Measurements from ENCODE around the gene CREG2. TPM values are rescaled to one million over a fixed set of nuclear protein-coding genes. Genes with fewer than 3 reads are reported as not detected.

CREG2 gene
- polyA plus RNA-seq, result 4.3 TPM
- long read RNA-seq, donor 1, full-length matches to known transcripts, result 3 of 3 reads
- long read RNA-seq, donor 1, partial matches to known transcripts, result 0 of 3 reads
- long read RNA-seq, donor 1, other reads (novel, unspliced or antisense), result 0 of 3 reads
- long read RNA-seq, donor 2, partial matches to known transcripts, result 0 of 2 reads
- long read RNA-seq, donor 2, other reads (novel, unspliced or antisense), result 0 of 2 reads
- long read RNA-seq, donor 3, result 0 reads
- long read RNA-seq, donor 4, result 0 reads
- long read RNA-seq, donor 5, result 0 reads
- long read RNA-seq, donor 6, partial matches to known transcripts, result 0 of 3 reads
- long read RNA-seq, donor 6, other reads (novel, unspliced or antisense), result 0 of 3 reads
- long read RNA-seq, donor 7, result 0 reads
- long read RNA-seq, donor 8, full-length matches to known transcripts, result 5 of 5 reads
- long read RNA-seq, donor 8, partial matches to known transcripts, result 0 of 5 reads
- long read RNA-seq, donor 8, other reads (novel, unspliced or antisense), result 0 of 5 reads
- long read RNA-seq, donor 9, full-length matches to known transcripts, result 3 of 3 reads
- long read RNA-seq, donor 9, partial matches to known transcripts, result 0 of 3 reads
- long read RNA-seq, donor 9, other reads (novel, unspliced or antisense), result 0 of 3 reads
- long read RNA-seq, donor 10, full-length matches to known transcripts, result 2 of 2 reads
- long read RNA-seq, donor 10, partial matches to known transcripts, result 0 of 2 reads
- long read RNA-seq, donor 10, other reads (novel, unspliced or antisense), result 0 of 2 reads
- long read RNA-seq, donor 11, full-length matches to known transcripts, result 3 of 3 reads
- long read RNA-seq, donor 11, partial matches to known transcripts, result 0 of 3 reads
- long read RNA-seq, donor 11, other reads (novel, unspliced or antisense), result 0 of 3 reads

GRCh38 chr2:101387151-101387834 lies at the start of gene CREG2:
TSS of gene CREG2 (minus strand) at chr2:101387503. CDS start at chr2:101387457, 46 bp downstream.
- Histone ChIP-seq H3K27ac (ENCODE audit: low read length) (no peak within 1 kb of the TSS), H3K27me3 (ENCODE audit: control insufficient read depth, insufficient read depth, low read length) (peaks cover 50% of the 10 kb centered on the region), H3K36me3 (ENCODE audit: control insufficient read depth, insufficient read depth, low read length) (no peaks in the 10 kb centered on the region), H3K4me3 (ENCODE audit: low read length) (peak within 1 kb of the TSS; percentile 48), H3K4me1 (ENCODE audit: control insufficient read depth, insufficient read depth, low read length) (peaks cover 5% of the 10 kb centered on the region), H3K9me3 (ENCODE audit: control insufficient read depth, low read depth, low read length) (no peaks in the 10 kb centered on the region)
- DNase-seq, result peak; percentile 60 to 74
- no CpG with 5 or more reads among the region's 79 CpGs for WGBS (ENCODE audit: insufficient coverage, low lambda C conversion rate)

DNA sequence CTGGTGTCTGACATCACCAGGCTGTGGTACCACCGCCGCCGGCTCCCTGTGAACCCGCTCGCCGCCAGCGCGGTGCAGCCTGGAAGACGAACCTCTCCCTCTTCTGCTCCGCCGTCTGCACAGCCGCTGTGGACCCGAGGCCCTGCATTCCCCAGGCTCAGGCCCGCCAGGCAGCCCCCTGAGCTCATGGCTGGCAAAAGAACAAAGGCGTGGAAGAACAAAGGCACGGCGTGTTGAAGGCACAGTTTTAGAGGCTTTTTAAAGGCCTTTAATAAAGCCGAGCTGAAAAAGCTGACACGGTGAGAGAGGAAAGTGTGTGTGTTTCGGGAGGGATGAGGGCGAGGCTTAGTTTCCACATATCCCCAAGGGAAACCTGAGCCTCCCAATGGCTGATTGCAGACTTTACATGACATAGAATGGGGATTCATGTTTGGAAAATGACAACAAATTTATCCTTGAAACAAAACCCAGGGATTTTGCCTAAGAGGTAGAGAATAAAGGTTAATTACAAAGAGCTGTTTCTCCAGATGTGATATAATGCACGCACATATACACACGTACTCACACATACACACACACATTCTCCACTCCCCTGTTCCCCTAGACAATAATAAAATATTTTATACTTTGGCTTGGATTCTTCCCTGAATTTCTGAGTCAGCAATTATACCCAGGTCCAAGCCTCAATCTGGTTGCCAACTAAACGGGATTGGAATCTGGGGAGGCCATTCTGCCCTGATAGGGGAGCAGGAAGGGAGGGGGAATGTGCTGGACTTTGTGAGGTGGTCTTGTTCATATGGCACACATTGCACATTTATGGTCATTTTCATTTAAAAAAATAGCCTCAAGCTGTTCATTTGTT lies 47.9 kb upstream of the CREG2 start:
- Histone ChIP-seq H3K27ac (ENCODE audit: low read length) (no peak overlapping the region), H3K36me3 (ENCODE audit: control insufficient read depth, insufficient read depth, low read length) (no peaks in the 10 kb centered on the region), H3K27me3 (ENCODE audit: control insufficient read depth, insufficient read depth, low read length) (peaks cover 2% of the 10 kb centered on the region), H3K4me3 (ENCODE audit: low read length) (no peak overlapping the region), H3K4me1 (ENCODE audit: control insufficient read depth, insufficient read depth, low read length) (no peaks in the 10 kb centered on the region), H3K9me3 (ENCODE audit: control insufficient read depth, low read depth, low read length) (no peaks in the 10 kb centered on the region)
- peak in 1 of 2 donors; percentile 29 for DNase-seq
- 88% methylated on average over 2 of the region's 24 CpGs for WGBS (ENCODE audit: insufficient coverage, low lambda C conversion rate)

DNA sequence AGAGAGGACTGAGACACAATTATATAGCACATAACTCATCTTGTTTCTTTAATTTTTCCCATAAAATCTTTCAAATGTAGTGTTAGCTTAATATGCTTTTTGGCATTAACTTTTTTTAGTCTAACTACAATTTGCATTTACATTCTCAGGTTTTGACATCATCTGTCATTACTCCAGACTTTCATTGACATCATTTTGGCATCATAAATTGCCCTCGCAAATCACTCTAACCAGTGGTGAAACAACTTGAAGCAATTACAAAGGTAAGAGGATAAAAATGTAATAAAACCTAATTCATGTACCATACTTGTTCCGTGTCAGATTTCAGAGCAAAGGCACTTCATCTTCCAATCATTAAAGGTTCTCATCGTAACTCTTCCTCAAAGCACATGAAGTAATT lies 46.2 kb upstream of the CREG2 start:
- no peak overlapping the region for H3K4me3 ChIP-seq (ENCODE audit: low read length)
- no peaks in the 10 kb centered on the region for H3K4me1 ChIP-seq (ENCODE audit: control insufficient read depth, insufficient read depth, low read length)
- H3K27ac ChIP-seq (ENCODE audit: low read length), result no peak overlapping the region
- no peaks in the 10 kb centered on the region for H3K36me3 ChIP-seq (ENCODE audit: control insufficient read depth, insufficient read depth, low read length)
- DNase-seq, result no peak
- WGBS (ENCODE audit: insufficient coverage, low lambda C conversion rate), result no CpG with 5 or more reads among the region's 3 CpGs
- H3K9me3 ChIP-seq (ENCODE audit: control insufficient read depth, low read depth, low read length), result no peaks in the 10 kb centered on the region
- peaks cover 2% of the 10 kb centered on the region for H3K27me3 ChIP-seq (ENCODE audit: control insufficient read depth, insufficient read depth, low read length)

GRCh38 chr2:101432411-101433181 lies 45.3 kb upstream of the CREG2 start:
- Histone ChIP-seq H3K4me3 (ENCODE audit: low read length) (no peak overlapping the region), H3K27me3 (ENCODE audit: control insufficient read depth, insufficient read depth, low read length) (peaks cover 2% of the 10 kb centered on the region), H3K9me3 (ENCODE audit: control insufficient read depth, low read depth, low read length) (no peaks in the 10 kb centered on the region), H3K27ac (ENCODE audit: low read length) (no peak overlapping the region), H3K36me3 (ENCODE audit: control insufficient read depth, insufficient read depth, low read length) (no peaks in the 10 kb centered on the region), H3K4me1 (ENCODE audit: control insufficient read depth, insufficient read depth, low read length) (no peaks in the 10 kb centered on the region)
- WGBS (ENCODE audit: insufficient coverage, low lambda C conversion rate), result no CpG with 5 or more reads among the region's 20 CpGs
- DNase-seq, result no peak

DNA sequence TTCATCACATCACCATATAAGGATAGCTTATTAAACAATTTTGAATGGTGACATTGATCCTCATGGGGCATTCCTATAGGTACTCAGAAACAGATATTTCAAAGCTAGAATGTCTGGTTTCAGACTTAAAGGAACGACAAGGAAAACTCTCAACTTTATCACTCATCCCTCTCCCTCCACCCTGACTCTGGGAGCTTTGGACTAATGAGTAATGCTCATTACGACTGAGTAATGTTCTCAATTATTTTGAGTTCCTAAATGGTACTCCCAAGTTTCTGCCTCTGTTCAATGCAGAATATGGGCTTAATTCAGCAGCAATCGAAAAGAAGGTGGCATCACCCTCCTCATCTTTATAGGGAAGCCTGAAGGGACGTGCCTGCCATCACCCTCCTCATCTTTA lies 44.2 kb upstream of the CREG2 start:
- Histone ChIP-seq H3K9me3 (ENCODE audit: control insufficient read depth, low read depth, low read length) (no peaks in the 10 kb centered on the region), H3K27ac (ENCODE audit: low read length) (no peak overlapping the region), H3K4me1 (ENCODE audit: control insufficient read depth, insufficient read depth, low read length) (no peaks in the 10 kb centered on the region), H3K4me3 (ENCODE audit: low read length) (no peak overlapping the region), H3K36me3 (ENCODE audit: control insufficient read depth, insufficient read depth, low read length) (no peaks in the 10 kb centered on the region), H3K27me3 (ENCODE audit: control insufficient read depth, insufficient read depth, low read length) (peaks cover 2% of the 10 kb centered on the region)
- WGBS (ENCODE audit: insufficient coverage, low lambda C conversion rate), result no CpG with 5 or more reads among the region's 4 CpGs
- DNase-seq, result no peak

DNA sequence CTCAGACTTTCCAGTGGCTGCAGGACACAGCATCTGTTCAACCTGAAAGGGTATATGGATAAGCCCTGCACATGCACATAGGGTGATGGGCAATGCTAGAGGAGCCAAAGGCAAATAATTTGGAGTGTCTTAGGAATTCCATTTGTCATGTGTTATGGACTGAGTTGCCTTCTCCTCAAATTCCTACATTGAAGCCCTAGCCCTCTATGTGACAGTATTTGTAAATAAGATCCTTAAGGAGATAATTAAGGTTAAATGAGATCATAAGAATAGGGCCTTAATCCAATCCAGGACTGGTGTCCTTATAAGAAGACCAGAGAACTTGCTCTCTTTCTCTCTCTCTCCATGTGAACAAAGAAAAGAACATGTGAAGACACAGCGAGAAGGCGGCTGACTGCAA lies 42.9 kb upstream of the CREG2 start:
- no peaks in the 10 kb centered on the region for H3K9me3 ChIP-seq (ENCODE audit: control insufficient read depth, low read depth, low read length)
- no peaks in the 10 kb centered on the region for H3K4me1 ChIP-seq (ENCODE audit: control insufficient read depth, insufficient read depth, low read length)
- no peak overlapping the region for H3K4me3 ChIP-seq (ENCODE audit: low read length)
- DNase-seq, result no peak
- no CpG with 5 or more reads among the region's 2 CpGs for WGBS (ENCODE audit: insufficient coverage, low lambda C conversion rate)
- peaks cover 2% of the 10 kb centered on the region for H3K27me3 ChIP-seq (ENCODE audit: control insufficient read depth, insufficient read depth, low read length)
- H3K27ac ChIP-seq (ENCODE audit: low read length), result no peak overlapping the region
- H3K36me3 ChIP-seq (ENCODE audit: control insufficient read depth, insufficient read depth, low read length), result no peaks in the 10 kb centered on the region

- no peaks in the 10 kb centered on the region for H3K9me3 ChIP-seq (ENCODE audit: control insufficient read depth, low read depth, low read length)
- H3K27me3 ChIP-seq (ENCODE audit: control insufficient read depth, insufficient read depth, low read length), result no peaks in the 10 kb centered on the region
- no peak overlapping the region for H3K27ac ChIP-seq (ENCODE audit: low read length)
- no peak for DNase-seq
- no peaks in the 10 kb centered on the region for H3K4me1 ChIP-seq (ENCODE audit: control insufficient read depth, insufficient read depth, low read length)
- no peaks in the 10 kb centered on the region for H3K36me3 ChIP-seq (ENCODE audit: control insufficient read depth, insufficient read depth, low read length)
- WGBS (ENCODE audit: insufficient coverage, low lambda C conversion rate), result no CpG with 5 or more reads among the region's 6 CpGs
- no peak overlapping the region for H3K4me3 ChIP-seq (ENCODE audit: low read length)
Measured at GRCh38 chr2:101429453-101429852, 42.1 kb upstream of the CREG2 start.

GRCh38 chr2:101428422-101429176 lies 41.3 kb upstream of the CREG2 start:
- Histone ChIP-seq H3K4me1 (ENCODE audit: control insufficient read depth, insufficient read depth, low read length) (no peaks in the 10 kb centered on the region), H3K4me3 (ENCODE audit: low read length) (no peak overlapping the region), H3K27me3 (ENCODE audit: control insufficient read depth, insufficient read depth, low read length) (no peaks in the 10 kb centered on the region), H3K9me3 (ENCODE audit: control insufficient read depth, low read depth, low read length) (no peaks in the 10 kb centered on the region), H3K27ac (ENCODE audit: low read length) (no peak overlapping the region), H3K36me3 (ENCODE audit: control insufficient read depth, insufficient read depth, low read length) (no peaks in the 10 kb centered on the region)
- DNase-seq, result no peak
- WGBS (ENCODE audit: insufficient coverage, low lambda C conversion rate), result 86% methylated on average over 4 of the region's 10 CpGs

DNA sequence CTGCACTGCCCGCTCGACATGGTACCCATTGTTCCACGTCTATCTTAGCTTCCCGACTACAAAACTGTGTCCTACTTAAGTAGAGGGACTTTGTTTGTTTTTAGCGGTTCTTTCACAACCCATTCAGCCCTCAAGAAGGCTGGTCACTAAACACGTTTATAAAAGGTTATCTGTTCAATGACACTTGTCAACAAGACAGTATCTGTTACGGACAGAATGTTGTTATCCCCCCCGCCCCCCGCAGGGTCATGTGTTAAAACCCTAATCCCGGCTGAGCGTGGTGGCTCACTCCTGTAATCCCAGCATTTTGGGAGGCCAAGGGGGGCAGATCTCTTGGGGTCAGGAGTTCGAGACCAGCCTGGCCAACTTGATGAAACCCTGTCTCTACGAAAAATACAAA lies 40.4 kb upstream of the CREG2 start:
- Histone ChIP-seq H3K27ac (ENCODE audit: low read length) (no peak overlapping the region), H3K4me1 (ENCODE audit: control insufficient read depth, insufficient read depth, low read length) (no peaks in the 10 kb centered on the region), H3K27me3 (ENCODE audit: control insufficient read depth, insufficient read depth, low read length) (no peaks in the 10 kb centered on the region), H3K9me3 (ENCODE audit: control insufficient read depth, low read depth, low read length) (no peaks in the 10 kb centered on the region), H3K4me3 (ENCODE audit: low read length) (no peak overlapping the region), H3K36me3 (ENCODE audit: control insufficient read depth, insufficient read depth, low read length) (no peaks in the 10 kb centered on the region)
- no CpG with 5 or more reads among the region's 13 CpGs for WGBS (ENCODE audit: insufficient coverage, low lambda C conversion rate)
- no peak for DNase-seq

Data from large intestine (tissue), 12 donors.